Peyer's patch (tissue), 4 donors: Measurements from ENCODE around the gene DNM3.

Experiments
- CTCF ChIP-seq, 6 experiments: fragments of 450-650 bp in 4 of 6; fragments of 200-600 bp in 2 of 6; sonication (generic) in 1 of 6; IDR thresholded peaks; one replicate each; pipeline ENCODE4 v1.5.1; 2017 to 2019; ENCODE audit warnings: antibody characterized with exemption in 6 of 6, mild to moderate bottlenecking in 3 of 6, moderate library complexity in 1 of 6
- POLR2A ChIP-seq, 2 donors: fragments of 450-650 bp; IDR thresholded peaks; one replicate each; pipeline ENCODE4 v1.5.1; 2017; ENCODE audit warnings: antibody characterized with exemption in 2 of 2, mild to moderate bottlenecking in 2 of 2, moderate library complexity in 2 of 2

DNA sequence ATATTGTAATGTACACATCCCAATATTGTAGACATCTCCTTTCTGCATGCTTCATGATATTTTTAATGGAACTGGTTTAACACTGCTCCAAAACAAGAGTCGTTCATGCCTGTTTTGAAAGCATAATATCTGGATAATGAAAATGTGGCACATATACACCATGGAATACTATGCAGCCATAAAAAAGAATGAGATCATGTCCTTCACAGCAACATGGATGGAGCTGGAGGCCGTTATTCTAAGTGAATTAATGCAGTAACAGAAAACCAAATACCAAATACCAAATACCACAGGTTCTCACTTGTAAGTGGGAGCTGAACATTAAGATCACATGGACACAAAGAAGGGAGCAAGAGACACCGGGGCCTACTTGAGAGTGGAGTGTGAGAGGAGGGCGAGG, 487.0 kb downstream of the DNM3 start:
- TF ChIP-seq CTCF (IDR thresholded peaks at IDR 0.05) (no peak), POLR2A (IDR thresholded peaks at IDR 0.05) (no peak)
